ENCODE results near the gene ETFBKMT. TPM values are rescaled to one million over a fixed set of nuclear protein-coding genes. Genes with fewer than 3 reads are reported as not detected.
A peak's percentile ranks its signal among the peaks of the same experiment; 100 is the strongest.
"Not testable (repeated sequence)": the region's sequence is repeated elsewhere in the genome, so short reads cannot be mapped to it uniquely, and the experiment has no call there.

ETFBKMT gene
- total RNA-seq, 2 donors from 2014 or later = 0.78 to 1.3 TPM

DNA sequence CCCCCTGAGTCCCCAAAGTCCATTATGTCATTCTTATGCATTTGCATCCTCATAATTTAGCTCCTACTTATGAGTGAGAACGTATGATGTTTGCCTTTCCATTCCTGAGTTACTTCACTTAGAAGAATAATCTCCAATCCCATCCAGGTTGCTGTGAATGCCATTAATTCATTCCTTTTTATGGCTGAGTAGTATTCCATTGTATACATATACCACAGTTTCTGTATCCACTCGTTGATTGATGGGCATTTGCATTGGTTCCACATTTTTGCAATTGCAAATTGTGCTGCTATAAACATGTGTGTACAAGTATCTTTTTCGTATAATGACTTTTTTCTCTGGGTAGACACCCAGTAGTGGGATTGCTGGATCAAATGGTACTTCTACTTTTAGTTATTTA is 30.4 kb downstream of the ETFBKMT start:
- H3K9me3 Mint-ChIP-seq; ATAC-seq; H3K27ac Mint-ChIP-seq; DNase-seq (ENCODE audit: low spot score in 2 of 2): not testable (repeated sequence)
- H3K36me3 Mint-ChIP-seq = peaks cover 20 to 44% of the 10 kb centered on the region in 2 donors

DNA sequence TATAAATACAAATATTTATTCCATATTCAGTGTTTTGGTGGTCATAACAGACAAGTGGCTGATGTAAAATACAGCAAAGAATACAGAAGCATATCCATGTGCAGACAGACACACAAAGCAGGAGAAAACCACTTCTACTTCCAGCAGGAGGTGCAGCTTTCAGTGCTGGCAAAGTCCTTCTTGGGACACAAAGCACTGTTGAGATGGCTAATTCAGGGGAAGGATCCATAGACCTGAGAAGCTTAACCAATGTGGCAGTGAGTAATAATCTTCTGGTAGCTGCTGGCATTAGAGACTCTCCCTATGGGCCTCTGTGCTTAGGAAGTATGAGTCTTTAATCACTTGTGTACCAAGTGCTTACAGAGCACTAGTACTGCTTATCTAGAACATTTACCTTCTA is 42.6 kb downstream of the ETFBKMT start:
- ATAC-seq = no peak
- no peak overlapping the region for H3K27ac Mint-ChIP-seq

DNA sequence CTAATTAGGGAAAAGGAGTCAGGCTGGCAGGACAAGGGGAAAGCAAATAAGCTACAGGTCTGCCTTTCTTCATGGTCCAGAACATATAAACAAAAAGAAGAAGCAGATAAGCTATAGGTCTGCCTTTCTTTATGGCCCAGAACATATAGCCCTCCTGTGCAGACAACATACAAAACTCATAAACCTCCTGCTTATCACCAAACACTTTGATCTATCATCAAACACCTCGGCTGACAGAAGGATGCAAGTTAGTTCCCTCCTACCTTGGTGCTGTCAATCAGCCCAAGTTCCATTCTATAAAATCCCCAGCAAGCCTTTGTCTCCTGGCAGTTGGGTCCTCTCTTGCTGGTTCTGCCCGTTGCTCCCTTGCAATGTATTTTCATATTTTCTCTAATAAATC is 46.1 kb downstream of the ETFBKMT start:
- Mint-ChIP-seq H3K36me3 (peaks cover 33 to 35% of the 10 kb centered on the region in 2 donors), H3K9me3 (peaks cover 3 to 11% of the 10 kb centered on the region in 2 donors), H3K27ac (no peak overlapping the region)
- ATAC-seq (no peak), DNase-seq (ENCODE audit: low spot score in 2 of 2) (no peak)

More for the DNA sequence above, 42.6 kb downstream of the ETFBKMT start:
- DNase-seq (ENCODE audit: low spot score in 2 of 2) = no peak
- Mint-ChIP-seq H3K36me3 (peaks cover 11% of the 10 kb centered on the region in 2 donors), H3K9me3 (no peaks in the 10 kb centered on the region)

DNA sequence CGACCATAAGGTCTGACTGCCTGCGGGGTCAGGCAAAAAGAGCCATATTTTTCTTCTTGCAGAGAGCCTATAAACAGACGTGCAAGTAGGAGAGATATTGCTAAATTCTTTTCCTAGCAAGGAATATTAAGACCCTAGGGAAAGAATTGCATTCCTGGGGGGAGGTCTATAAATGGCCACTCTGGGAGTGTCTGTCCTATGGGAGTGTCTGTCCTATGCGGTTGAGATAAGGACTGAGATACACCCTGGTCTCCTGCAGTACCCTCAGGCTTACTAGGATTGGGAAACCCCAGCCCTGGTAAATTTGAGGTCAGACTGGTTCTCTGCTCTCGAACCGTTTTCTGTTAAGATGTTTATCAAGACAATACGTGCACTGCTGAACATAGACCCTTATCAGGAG is 48.6 kb downstream of the ETFBKMT start:
- peaks cover 33 to 37% of the 10 kb centered on the region in 2 donors for H3K36me3 Mint-ChIP-seq
- ATAC-seq; H3K27ac Mint-ChIP-seq; DNase-seq (ENCODE audit: low spot score in 2 of 2): not testable (repeated sequence)
- peaks cover 3 to 14% of the 10 kb centered on the region in 2 donors for H3K9me3 Mint-ChIP-seq

DNA sequence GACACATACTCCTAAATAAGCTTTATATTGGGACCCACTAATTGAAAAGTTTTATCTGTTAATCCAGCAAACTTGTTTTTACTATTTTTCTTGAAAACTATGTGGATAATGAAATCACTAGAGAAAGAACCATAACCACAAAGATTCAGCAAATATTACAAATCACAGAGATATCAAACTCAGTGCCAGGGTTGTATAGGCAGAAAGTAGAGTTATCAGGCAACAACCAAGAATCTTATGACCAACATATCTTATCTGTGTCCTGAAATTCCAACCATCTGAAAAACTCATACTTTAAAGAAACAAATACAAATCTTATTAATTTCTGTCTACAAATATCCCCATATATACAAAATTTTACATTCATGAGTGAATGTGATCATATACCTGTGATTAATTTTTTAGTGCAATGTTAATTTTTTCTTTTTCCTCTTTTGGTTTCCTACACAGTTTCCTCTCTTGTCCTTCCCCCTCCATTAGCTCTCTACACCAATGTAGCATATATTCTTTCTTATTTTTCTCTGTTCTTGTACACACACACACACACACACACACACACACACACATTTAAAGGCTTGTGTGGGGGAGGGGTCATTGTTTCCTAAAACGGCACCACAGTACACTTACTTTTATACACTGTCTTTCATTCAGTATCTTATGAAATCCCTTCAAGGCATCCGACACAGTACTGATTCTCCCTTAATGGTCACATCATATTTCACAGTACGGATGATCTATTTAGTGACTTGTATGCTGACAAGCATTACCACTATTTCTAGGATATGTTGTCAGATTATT is 50.7 kb downstream of the ETFBKMT start:
- Mint-ChIP-seq H3K27ac (no peak overlapping the region), H3K36me3 (peaks cover 40 to 42% of the 10 kb centered on the region in 2 donors), H3K9me3 (peaks cover 3 to 14% of the 10 kb centered on the region in 2 donors)
- DNase-seq (ENCODE audit: low spot score in 2 of 2) (no peak), ATAC-seq (no peak)

DNA sequence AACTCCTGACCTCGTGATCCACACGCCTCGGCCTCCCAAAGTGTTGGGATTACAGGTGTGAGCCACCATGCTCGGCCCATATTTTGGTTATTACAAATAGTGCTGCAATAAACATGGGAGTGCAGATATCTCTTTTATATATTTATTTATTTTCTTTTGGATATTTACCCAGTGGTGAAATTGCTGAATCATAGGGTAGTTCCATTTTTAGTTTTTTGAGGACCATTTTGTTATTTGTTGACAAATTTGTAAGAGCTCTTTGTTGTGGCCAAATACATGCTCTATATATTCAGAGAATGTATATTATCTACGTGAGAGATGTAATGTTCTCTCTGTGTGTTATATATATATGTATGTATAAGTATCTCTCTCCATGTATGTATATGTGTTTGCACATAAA is 53.4 kb downstream of the ETFBKMT start:
- DNase-seq (ENCODE audit: low spot score in 2 of 2) (no peak), ATAC-seq (no peak)
- Mint-ChIP-seq H3K9me3 (peaks cover 9 to 16% of the 10 kb centered on the region in 2 donors), H3K27ac (no peak overlapping the region), H3K36me3 (peaks cover 38 to 41% of the 10 kb centered on the region in 2 donors)

DNA sequence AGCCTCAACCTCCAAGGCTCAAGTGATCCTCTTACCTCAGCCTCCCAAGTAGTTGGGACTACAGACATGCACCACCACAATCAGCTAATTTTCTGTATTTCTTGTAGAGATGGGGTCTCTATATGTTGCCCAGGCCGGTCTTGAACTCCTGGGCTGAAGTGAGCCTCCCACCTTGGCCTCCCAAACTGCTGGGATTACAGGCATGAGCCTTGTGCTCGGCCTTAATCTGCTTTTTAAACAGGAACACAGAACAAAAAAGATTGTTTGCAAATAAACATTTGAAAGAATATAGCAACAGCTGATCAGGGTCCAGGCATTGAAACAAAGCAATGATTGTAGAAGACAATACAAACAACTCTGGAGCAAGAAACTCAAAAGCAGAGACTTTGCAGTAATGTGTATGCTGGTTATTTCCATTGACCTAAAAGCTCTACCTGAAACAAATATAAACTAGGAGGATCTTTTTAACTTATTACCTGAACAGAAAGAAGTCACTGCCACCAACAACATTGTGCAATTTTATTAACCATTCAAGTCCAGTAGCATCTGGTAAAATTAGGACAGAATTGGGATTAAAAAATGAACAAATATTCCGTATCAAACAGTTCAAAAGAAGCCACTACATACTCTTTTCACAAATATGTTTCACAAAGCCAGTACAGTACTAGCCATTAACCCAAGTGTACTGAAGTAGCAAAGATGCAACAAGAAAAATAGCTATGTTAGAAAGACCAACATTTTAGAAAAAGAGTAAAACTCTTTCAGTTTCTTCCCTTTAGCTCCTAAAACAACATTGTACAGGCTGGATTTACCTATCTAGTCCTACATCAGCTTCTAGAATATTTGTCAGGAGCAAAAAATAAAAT is 55.2 kb downstream of the ETFBKMT start:
- Mint-ChIP-seq H3K9me3 (peaks cover 10 to 19% of the 10 kb centered on the region in 2 donors), H3K27ac (no peak overlapping the region), H3K36me3 (peaks cover 39 to 41% of the 10 kb centered on the region in 2 donors)
- no peak for ATAC-seq
- no peak for DNase-seq (ENCODE audit: low spot score in 2 of 2)

DNA sequence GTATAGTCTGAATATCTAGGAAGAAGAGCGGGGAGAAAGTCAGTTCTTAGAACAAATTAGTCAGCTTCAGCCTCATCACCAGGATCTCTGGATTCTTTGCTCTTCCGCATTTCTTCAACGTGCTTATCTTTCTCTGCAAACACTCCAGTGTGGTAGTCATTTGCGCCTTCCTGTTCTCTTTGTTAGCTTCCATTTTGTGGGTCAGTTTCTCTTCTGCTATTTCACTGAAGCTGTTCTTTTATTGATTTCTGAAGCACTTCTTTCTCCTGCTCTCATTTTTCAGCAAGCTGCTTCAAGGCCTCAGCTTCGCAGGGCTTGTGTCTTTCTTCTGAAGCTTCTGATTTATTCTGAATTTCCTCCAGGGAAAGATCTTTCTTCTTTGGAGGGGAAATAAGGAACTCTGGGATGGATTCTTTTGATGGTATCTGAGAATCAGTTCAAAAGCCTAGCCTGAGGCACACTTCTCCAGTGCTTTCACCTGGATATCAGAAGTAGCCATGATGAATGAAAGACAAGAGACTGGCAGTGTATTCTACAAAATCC is 55.9 kb downstream of the ETFBKMT start:
- H3K9me3 Mint-ChIP-seq = peaks cover 10 to 19% of the 10 kb centered on the region in 2 donors
- peaks cover 34% of the 10 kb centered on the region in 2 donors for H3K36me3 Mint-ChIP-seq
- DNase-seq (ENCODE audit: low spot score in 2 of 2) = no peak
- no peak overlapping the region for H3K27ac Mint-ChIP-seq
- ATAC-seq = peak in 1 of 2 donors; percentile 24

DNA sequence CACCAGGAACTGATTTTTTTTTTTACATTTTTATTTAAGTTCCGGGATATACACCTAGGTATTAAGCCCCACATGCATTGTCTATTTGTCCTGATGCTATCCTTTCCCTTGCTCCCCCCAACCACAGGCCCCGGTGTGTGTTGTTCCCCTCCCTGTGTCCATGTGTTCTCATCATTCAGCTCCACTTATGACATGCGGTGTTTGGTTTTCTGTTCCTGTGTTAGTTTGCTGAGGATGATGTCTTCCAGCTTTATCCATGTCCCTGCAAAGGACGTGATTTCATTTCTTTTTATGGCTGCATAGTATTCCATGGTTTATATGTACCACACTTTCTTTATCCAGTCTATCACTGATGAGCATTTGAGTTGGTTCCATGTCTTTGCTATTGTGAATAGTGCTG is 57.5 kb downstream of the ETFBKMT start:
- peaks cover 39 to 45% of the 10 kb centered on the region in 2 donors for H3K36me3 Mint-ChIP-seq
- not testable (repeated sequence) for H3K27ac Mint-ChIP-seq; DNase-seq (ENCODE audit: low spot score in 2 of 2)

DNA sequence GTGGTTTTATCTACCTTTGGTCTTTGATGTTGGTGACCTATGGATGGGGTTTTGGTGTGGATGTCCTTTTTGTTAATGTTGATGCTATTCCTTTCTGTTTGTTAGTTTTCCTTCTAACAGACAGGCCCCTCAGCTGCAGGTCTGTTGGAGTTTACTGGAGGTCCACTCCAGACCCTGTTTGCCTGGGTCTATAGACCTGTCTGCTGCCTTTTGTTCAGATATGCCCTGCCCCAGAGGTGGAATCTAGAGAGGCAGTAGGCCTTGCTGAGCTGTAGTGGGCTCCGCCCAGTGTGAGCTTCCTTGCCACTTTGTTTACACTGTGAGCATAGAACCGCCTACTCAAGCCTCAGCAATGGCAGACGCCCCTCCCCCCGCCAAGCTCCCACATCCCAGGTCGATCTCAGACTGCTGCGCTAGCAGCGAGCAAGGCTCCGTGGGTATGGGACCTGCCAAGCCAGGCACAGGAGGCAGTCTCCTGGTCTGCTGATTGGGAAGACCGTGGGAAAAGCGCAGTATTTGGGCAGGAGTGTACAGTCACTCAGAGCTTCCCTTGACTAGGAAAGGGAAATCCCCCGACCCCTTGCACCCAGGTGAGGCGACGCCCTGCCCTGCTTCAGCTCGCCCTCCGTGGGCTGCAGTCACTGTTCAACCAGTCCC is 59.2 kb downstream of the ETFBKMT start:
- Mint-ChIP-seq H3K9me3 (peaks cover 10 to 22% of the 10 kb centered on the region in 2 donors), H3K36me3 (peaks cover 54 to 58% of the 10 kb centered on the region in 2 donors)
- DNase-seq (ENCODE audit: low spot score in 2 of 2); ATAC-seq; H3K27ac Mint-ChIP-seq: not testable (repeated sequence)

More for the DNA sequence above, 57.5 kb downstream of the ETFBKMT start:
- not testable (repeated sequence) for ATAC-seq
- H3K9me3 Mint-ChIP-seq = peaks cover 10 to 22% of the 10 kb centered on the region in 2 donors

DNA sequence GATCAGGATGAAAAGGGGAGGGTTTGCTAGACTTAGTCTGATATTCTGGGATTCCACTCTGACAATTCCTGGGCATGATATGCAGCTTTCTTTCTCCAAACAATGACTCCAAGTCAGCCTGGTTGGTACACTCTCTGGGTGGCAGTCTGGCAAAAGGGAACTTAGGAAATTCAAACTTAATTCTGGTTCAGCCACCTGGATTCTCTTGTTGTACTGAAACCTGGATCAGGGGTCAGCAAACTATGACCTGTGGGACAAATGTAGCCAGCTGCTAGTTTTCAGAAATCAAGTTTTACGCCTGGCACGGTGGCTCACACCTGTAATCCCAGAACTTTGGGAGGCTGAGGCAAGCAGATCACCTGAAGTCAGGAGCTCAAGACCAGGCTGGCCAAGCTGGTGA is 63.1 kb downstream of the ETFBKMT start:
- peaks cover 58 to 64% of the 10 kb centered on the region in 2 donors for H3K36me3 Mint-ChIP-seq
- H3K9me3 Mint-ChIP-seq = peaks cover 15 to 23% of the 10 kb centered on the region in 2 donors
- DNase-seq (ENCODE audit: low spot score in 2 of 2) (no peak), ATAC-seq (no peak)
- no peak overlapping the region for H3K27ac Mint-ChIP-seq

Other genes starting within 250 kb of the ETFBKMT start
- under 1 TPM; 0.10 to 0.18 TPM for gene DENND5B, start 68.6 kb upstream of the ETFBKMT start, total RNA-seq
- gene AMN1, start 69.3 kb downstream of the ETFBKMT start, total RNA-seq = 10 to 100 TPM in 1 of 2 donors, 1 to 10 TPM in 1; 4.8 to 18.8 TPM